HEK293 (cell line): ENCODE data around the gene AIM2.

Experiments
- SETDB1 ChIP-seq: IDR thresholded peaks from one replicate; pipeline ENCODE4 v1.6.1; 2017; ENCODE audit warnings: mild to moderate bottlenecking, low read length, moderate library complexity, mixed read lengths; ENCODE audit not compliant: insufficient read length
- ZBTB1 ChIP-seq: fragments of 450-650 bp; formaldehyde crosslinking; IDR thresholded peaks from 2 replicates; pipeline ENCODE4 v1.5.1; 2016; ENCODE audit warnings: missing biosample characterization, missing genetic modification characterization
- ZFP69B ChIP-seq: fragments of 450-650 bp; formaldehyde crosslinking; IDR thresholded peaks from 2 replicates; pipeline ENCODE4 v1.5.1; 2016; ENCODE audit warnings: missing biosample characterization, missing genetic modification characterization
- ZIC2 ChIP-seq: fragments of 450-650 bp; formaldehyde crosslinking; IDR thresholded peaks from 2 replicates; pipeline ENCODE4 v1.5.1; 2016; ENCODE audit warnings: missing biosample characterization, missing genetic modification characterization
- ZNF121 ChIP-seq: fragments of 450-650 bp; formaldehyde crosslinking; IDR thresholded peaks from 2 replicates; pipeline ENCODE4 v1.5.1; 2016; ENCODE audit warnings: missing biosample characterization, missing genetic modification characterization
- ZNF138 ChIP-seq: fragments of 450-650 bp; formaldehyde crosslinking; IDR thresholded peaks from 2 replicates; pipeline ENCODE4 v1.5.1; 2016; ENCODE audit warnings: missing biosample characterization, missing genetic modification characterization, borderline replicate concordance
- ZNF184 ChIP-seq: fragments of 450-650 bp; IDR thresholded peaks from 2 replicates; pipeline ENCODE4 v1.5.1; 2018; ENCODE audit warnings: missing biosample characterization, mild to moderate bottlenecking, missing genetic modification characterization
- ZNF211 ChIP-seq: fragments of 450-650 bp; formaldehyde crosslinking; IDR thresholded peaks from 2 replicates; pipeline ENCODE4 v1.5.1; 2016; ENCODE audit warnings: low read depth, missing biosample characterization, missing genetic modification characterization
- ZNF660 ChIP-seq: fragments of 450-650 bp; IDR thresholded peaks from 2 replicates; pipeline ENCODE4 v1.5.1; 2018; ENCODE audit warnings: missing biosample characterization, mild to moderate bottlenecking, missing genetic modification characterization
- ZSCAN16 ChIP-seq: fragments of 450-650 bp; formaldehyde crosslinking; IDR thresholded peaks from 2 replicates; pipeline ENCODE4 v1.5.1; 2016; ENCODE audit warnings: missing biosample characterization, missing genetic modification characterization
- TF ChIP-seq, protein P1 (sequence below): fragments of 450-650 bp; formaldehyde crosslinking; IDR thresholded peaks from 2 replicates; pipeline ENCODE4 v1.5.1; 2016; ENCODE audit warnings: missing biosample characterization, missing genetic modification characterization
- TF ChIP-seq, protein P2 (sequence below): fragments of 450-650 bp; formaldehyde crosslinking; IDR thresholded peaks from 2 replicates; pipeline ENCODE4 v1.5.1; 2016; ENCODE audit warnings: missing biosample characterization, missing genetic modification characterization
- TF ChIP-seq, protein P3 (sequence below): fragments of 450-650 bp; formaldehyde crosslinking; IDR thresholded peaks from 2 replicates; pipeline ENCODE4 v1.5.1; 2016; ENCODE audit warnings: missing biosample characterization, missing genetic modification characterization
- TF ChIP-seq, protein P4 (sequence below): fragments of 450-650 bp; formaldehyde crosslinking; conservative IDR thresholded peaks from 2 replicates; pipeline ENCODE4 v1.5.1; 2016; ENCODE audit warnings: low read depth, missing biosample characterization, missing genetic modification characterization

DNA sequence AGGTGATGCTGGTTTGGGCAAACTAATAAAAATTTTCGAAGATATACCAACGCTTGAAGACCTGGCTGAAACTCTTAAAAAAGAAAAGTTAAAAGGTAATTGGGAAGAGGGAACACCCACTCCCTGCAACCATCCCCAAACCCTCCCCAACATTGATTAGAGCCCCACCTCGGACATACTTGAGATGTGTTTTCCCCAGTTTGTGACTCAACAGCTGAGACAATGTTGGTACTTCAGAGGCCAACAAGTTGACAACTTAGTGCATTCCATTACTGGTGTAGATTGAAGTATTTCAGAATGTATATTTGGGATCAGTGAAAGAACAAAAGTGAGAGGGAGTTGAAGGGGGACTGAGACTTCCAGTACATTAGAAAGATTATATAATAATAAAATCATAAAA is 61.7 kb downstream of the AIM2 start:
- TF ChIP-seq, protein P1, sequence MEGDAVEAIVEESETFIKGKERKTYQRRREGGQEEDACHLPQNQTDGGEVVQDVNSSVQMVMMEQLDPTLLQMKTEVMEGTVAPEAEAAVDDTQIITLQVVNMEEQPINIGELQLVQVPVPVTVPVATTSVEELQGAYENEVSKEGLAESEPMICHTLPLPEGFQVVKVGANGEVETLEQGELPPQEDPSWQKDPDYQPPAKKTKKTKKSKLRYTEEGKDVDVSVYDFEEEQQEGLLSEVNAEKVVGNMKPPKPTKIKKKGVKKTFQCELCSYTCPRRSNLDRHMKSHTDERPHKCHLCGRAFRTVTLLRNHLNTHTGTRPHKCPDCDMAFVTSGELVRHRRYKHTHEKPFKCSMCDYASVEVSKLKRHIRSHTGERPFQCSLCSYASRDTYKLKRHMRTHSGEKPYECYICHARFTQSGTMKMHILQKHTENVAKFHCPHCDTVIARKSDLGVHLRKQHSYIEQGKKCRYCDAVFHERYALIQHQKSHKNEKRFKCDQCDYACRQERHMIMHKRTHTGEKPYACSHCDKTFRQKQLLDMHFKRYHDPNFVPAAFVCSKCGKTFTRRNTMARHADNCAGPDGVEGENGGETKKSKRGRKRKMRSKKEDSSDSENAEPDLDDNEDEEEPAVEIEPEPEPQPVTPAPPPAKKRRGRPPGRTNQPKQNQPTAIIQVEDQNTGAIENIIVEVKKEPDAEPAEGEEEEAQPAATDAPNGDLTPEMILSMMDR (tag by site-specific recombination), result no peak
- TF ChIP-seq, protein P2, sequence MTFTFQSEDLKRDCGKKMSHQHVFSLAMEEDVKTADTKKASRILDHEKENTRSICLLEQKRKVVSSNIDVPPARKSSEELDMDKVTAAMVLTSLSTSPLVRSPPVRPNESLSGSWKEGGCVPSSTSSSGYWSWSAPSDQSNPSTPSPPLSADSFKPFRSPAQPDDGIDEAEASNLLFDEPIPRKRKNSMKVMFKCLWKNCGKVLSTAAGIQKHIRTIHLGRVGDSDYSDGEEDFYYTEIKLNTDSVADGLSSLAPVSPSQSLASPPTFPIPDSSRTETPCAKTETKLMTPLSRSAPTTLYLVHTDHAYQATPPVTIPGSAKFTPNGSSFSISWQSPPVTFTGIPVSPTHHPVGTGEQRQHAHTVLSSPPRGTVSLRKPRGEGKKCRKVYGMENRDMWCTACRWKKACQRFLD (tag by site-specific recombination), result no peak
- TF ChIP-seq ZNF211 (tag by site-specific recombination) (no peak), ZNF138 (no peak), ZFP69B (tag by site-specific recombination) (no peak), ZSCAN16 (no peak), SETDB1 (no peak), ZIC2 (no peak), ZBTB1 (tag by site-specific recombination) (no peak), ZNF184 (tag by site-specific recombination) (no peak), ZNF660 (tag by site-specific recombination) (no peak), ZNF121 (no peak)
- TF ChIP-seq, protein P3, sequence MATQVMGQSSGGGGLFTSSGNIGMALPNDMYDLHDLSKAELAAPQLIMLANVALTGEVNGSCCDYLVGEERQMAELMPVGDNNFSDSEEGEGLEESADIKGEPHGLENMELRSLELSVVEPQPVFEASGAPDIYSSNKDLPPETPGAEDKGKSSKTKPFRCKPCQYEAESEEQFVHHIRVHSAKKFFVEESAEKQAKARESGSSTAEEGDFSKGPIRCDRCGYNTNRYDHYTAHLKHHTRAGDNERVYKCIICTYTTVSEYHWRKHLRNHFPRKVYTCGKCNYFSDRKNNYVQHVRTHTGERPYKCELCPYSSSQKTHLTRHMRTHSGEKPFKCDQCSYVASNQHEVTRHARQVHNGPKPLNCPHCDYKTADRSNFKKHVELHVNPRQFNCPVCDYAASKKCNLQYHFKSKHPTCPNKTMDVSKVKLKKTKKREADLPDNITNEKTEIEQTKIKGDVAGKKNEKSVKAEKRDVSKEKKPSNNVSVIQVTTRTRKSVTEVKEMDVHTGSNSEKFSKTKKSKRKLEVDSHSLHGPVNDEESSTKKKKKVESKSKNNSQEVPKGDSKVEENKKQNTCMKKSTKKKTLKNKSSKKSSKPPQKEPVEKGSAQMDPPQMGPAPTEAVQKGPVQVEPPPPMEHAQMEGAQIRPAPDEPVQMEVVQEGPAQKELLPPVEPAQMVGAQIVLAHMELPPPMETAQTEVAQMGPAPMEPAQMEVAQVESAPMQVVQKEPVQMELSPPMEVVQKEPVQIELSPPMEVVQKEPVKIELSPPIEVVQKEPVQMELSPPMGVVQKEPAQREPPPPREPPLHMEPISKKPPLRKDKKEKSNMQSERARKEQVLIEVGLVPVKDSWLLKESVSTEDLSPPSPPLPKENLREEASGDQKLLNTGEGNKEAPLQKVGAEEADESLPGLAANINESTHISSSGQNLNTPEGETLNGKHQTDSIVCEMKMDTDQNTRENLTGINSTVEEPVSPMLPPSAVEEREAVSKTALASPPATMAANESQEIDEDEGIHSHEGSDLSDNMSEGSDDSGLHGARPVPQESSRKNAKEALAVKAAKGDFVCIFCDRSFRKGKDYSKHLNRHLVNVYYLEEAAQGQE, result no peak
- TF ChIP-seq, protein P4, sequence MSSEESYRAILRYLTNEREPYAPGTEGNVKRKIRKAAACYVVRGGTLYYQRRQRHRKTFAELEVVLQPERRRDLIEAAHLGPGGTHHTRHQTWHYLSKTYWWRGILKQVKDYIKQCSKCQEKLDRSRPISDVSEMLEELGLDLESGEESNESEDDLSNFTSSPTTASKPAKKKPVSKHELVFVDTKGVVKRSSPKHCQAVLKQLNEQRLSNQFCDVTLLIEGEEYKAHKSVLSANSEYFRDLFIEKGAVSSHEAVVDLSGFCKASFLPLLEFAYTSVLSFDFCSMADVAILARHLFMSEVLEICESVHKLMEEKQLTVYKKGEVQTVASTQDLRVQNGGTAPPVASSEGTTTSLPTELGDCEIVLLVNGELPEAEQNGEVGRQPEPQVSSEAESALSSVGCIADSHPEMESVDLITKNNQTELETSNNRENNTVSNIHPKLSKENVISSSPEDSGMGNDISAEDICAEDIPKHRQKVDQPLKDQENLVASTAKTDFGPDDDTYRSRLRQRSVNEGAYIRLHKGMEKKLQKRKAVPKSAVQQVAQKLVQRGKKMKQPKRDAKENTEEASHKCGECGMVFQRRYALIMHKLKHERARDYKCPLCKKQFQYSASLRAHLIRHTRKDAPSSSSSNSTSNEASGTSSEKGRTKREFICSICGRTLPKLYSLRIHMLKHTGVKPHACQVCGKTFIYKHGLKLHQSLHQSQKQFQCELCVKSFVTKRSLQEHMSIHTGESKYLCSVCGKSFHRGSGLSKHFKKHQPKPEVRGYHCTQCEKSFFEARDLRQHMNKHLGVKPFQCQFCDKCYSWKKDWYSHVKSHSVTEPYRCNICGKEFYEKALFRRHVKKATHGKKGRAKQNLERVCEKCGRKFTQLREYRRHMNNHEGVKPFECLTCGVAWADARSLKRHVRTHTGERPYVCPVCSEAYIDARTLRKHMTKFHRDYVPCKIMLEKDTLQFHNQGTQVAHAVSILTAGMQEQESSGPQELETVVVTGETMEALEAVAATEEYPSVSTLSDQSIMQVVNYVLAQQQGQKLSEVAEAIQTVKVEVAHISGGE (tag by site-specific recombination), result no peak
